Measurements from ENCODE around the gene LMO2. TPM values are rescaled to one million over a fixed set of nuclear protein-coding genes. Genes with fewer than 3 reads are reported as not detected.

Gene LMO2
- total and polyA plus RNA-seq, 4 donors = 1.5 to 81.9 (median 6.0) TPM

GRCh38 chr11:33924341-33924740, 32.5 kb upstream of the LMO2 start:
- Histone ChIP-seq H3K36me3 (ENCODE audit: control insufficient read depth in 4 of 4, insufficient read depth in 3 of 4, low read depth in 1 of 4, low read length in 3 of 4) (no peaks in the 10 kb centered on the region), H3K9ac (ENCODE audit: low read depth in 1 of 2, low read length in 2 of 2) (no peak overlapping the region)
- WGBS = 77% methylated on average over 5 of the region's 5 CpGs

GRCh38 chr11:33923626-33924025, 31.8 kb upstream of the LMO2 start:
- WGBS = 85% methylated on average over 2 of the region's 2 CpGs
- Histone ChIP-seq H3K4me3 (ENCODE audit: low read depth in 1 of 3, low read length in 3 of 3) (no peak overlapping the region), H3K27ac (ENCODE audit: low read depth in 1 of 2, low read length in 2 of 2) (no peak overlapping the region), H3K36me3 (ENCODE audit: control insufficient read depth in 4 of 4, insufficient read depth in 3 of 4, low read depth in 1 of 4, low read length in 3 of 4) (no peaks in the 10 kb centered on the region), H3K9me3 (ENCODE audit: control insufficient read depth in 4 of 4, low read length in 3 of 4) (peaks cover 0 to 3% (median 0%) of the 10 kb centered on the region in 4 donors), H3K9ac (ENCODE audit: low read depth in 1 of 2, low read length in 2 of 2) (no peak overlapping the region), H3K4me1 (ENCODE audit: control insufficient read depth in 4 of 4, insufficient read depth in 4 of 4, low read length in 3 of 4) (no peaks in the 10 kb centered on the region), H3K27me3 (ENCODE audit: control insufficient read depth in 4 of 4, insufficient read depth in 4 of 4, low read length in 3 of 4) (no peaks in the 10 kb centered on the region)
- no peak for DNase-seq (ENCODE audit: low spot score)
- TF ChIP-seq GABPA (IDR thresholded peaks at IDR 0.05 in 1 of 2, conservative IDR thresholded peaks at IDR 0.05 in 1 of 2) (no peak), YY1 (IDR thresholded peaks at IDR 0.05) (no peak), RAD21 (IDR thresholded peaks at IDR 0.05) (no peak), FOXA1 (IDR thresholded peaks at IDR 0.05) (no peak), NR2F2 (IDR thresholded peaks at IDR 0.05) (no peak), HNF4A (conservative IDR thresholded peaks at IDR 0.05) (no peak), ZBTB33 (IDR thresholded peaks at IDR 0.05) (no peak), JUND (IDR thresholded peaks at IDR 0.05) (no peak), SP1 (IDR thresholded peaks at IDR 0.05) (no peak), RXRA (IDR thresholded peaks at IDR 0.05) (no peak)

More at GRCh38 chr11:33924341-33924740, 32.5 kb upstream of the LMO2 start:
- TF ChIP-seq CTCF (IDR thresholded peaks at IDR 0.05; ENCODE audit: low read depth, low read length, missing input control) (no peak), RAD21 (IDR thresholded peaks at IDR 0.05) (no peak), HNF4G (IDR thresholded peaks at IDR 0.05) (no peak), TAF1 (conservative IDR thresholded peaks at IDR 0.05) (no peak), JUND (IDR thresholded peaks at IDR 0.05) (no peak), RXRA (IDR thresholded peaks at IDR 0.05) (no peak), REST (IDR thresholded peaks at IDR 0.05) (no peak), EGR1 (IDR thresholded peaks at IDR 0.05; ENCODE audit: low read depth in 2 of 2) (no peak), FOXA1 (IDR thresholded peaks at IDR 0.05) (no peak), YY1 (IDR thresholded peaks at IDR 0.05) (no peak)
- Histone ChIP-seq H3K27ac (ENCODE audit: low read depth in 1 of 2, low read length in 2 of 2) (no peak overlapping the region), H3K27me3 (ENCODE audit: control insufficient read depth in 4 of 4, insufficient read depth in 4 of 4, low read length in 3 of 4) (no peaks in the 10 kb centered on the region), H3K9me3 (ENCODE audit: control insufficient read depth in 4 of 4, low read length in 3 of 4) (peaks cover 0 to 6% (median under 1%) of the 10 kb centered on the region in 4 donors), H3K4me1 (ENCODE audit: control insufficient read depth in 4 of 4, insufficient read depth in 4 of 4, low read length in 3 of 4) (no peaks in the 10 kb centered on the region), H3K4me3 (ENCODE audit: low read depth in 1 of 3, low read length in 3 of 3) (no peak overlapping the region)
- no peak for DNase-seq (ENCODE audit: low spot score)

Data from liver (tissue), 9 donors.